NCI-H526 treated with DMSO at 0.1 percent for 48 hours (cell line): ENCODE data around the gene SLC16A1.
"Not testable (repeated sequence)": the region's sequence is repeated elsewhere in the genome, so short reads cannot be mapped to it uniquely, and the experiment has no call there.

ENCODE experiments used
- DNase-seq: peaks from one replicate; lab custom pipeline; 2025; lab: John Stamatoyannopoulos, UW

SLC16A1 gene, protein sequence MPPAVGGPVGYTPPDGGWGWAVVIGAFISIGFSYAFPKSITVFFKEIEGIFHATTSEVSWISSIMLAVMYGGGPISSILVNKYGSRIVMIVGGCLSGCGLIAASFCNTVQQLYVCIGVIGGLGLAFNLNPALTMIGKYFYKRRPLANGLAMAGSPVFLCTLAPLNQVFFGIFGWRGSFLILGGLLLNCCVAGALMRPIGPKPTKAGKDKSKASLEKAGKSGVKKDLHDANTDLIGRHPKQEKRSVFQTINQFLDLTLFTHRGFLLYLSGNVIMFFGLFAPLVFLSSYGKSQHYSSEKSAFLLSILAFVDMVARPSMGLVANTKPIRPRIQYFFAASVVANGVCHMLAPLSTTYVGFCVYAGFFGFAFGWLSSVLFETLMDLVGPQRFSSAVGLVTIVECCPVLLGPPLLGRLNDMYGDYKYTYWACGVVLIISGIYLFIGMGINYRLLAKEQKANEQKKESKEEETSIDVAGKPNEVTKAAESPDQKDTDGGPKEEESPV

DNA sequence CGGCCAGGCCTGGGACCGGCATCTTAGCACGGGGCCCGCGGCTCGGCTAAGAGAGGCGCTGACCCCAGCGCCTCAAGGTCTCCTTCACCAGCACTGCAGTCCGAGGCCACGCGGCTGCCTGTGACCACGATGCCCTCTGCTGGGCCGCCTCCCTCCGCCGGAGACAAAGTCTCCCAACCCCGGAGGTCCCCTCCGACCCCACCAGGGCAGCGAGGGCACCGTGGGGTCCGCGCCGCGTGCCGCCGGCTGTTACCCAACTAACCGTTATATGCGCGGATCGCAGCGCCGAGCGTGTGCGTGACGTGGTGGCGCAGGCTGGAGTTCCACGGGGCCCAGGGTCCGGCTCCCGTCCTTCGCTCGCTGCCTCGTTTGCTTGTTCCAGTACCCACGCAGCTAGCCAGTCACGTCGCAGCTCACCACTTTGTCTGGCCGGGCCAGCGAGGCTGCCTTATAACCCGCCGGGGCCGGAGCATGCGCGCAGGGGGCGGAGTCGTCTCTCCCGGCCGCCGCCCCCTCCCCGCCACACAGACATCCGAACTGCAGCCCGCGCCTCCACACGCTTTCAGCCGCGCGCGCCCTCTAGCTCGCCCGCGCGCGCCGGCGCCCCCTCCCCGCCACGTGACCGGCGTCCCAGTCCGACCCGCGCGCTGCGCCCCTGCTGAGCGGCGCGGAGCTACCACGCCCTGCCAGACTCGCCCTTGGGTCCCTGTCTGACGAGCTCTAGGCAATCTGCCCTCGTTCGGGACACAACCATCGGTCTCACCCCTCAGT, at the start of gene SLC16A1:
Gene SLC16A1, minus strand, starts transcription at position 424 of the 771 bp plus-strand sequence. CDS start 26,888 bp downstream, outside the sequence.
- DNase-seq: peak; percentile 98

DNA sequence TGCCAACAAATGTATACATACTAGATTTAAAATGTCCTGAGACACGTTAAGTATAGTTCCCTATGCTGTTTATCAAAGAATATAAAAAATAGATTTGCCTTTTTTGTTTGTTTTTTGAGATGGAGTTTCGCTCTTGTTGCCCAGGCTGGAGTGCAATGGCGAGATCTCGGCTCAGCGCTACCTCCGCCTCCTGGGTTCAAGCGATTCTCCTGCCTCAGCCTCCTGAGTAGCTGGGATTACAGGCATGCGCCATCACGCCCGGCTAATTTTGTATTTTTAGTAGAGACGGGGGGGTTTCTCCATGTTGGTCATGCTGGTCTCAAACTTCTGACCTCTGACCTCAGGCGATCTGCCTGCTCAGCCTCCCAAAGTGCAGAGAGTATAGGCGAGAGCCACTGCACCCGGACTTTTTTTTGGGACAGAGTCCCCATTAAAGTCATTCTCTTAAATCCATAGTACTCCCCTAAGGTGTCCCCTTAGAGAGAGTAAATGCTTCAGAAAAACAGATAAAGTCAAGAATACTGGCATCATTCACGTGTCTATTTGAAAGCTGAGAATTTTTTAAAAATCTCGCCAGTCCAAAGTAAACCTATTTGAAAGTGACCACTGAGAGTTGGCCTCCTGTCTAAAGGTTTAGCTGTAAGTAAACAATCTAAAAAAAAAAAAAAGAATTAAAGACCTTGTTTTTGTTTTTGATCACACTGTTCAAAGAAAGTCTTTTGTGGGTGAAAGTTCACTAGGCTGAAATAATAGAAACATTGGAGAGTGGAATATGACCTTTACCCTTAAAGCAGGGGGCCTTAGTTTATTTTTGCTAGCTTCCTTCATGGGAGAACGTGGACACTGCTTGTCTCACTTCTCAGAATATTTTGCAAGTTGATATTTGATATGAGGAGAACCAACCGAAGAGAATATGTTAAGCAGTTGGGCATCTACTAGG, 48.0 kb upstream of the SLC16A1 start:
- no peak for DNase-seq

GRCh38 chr1:113002297-113002696, 46.3 kb upstream of the SLC16A1 start:
- no peak for DNase-seq

DNA sequence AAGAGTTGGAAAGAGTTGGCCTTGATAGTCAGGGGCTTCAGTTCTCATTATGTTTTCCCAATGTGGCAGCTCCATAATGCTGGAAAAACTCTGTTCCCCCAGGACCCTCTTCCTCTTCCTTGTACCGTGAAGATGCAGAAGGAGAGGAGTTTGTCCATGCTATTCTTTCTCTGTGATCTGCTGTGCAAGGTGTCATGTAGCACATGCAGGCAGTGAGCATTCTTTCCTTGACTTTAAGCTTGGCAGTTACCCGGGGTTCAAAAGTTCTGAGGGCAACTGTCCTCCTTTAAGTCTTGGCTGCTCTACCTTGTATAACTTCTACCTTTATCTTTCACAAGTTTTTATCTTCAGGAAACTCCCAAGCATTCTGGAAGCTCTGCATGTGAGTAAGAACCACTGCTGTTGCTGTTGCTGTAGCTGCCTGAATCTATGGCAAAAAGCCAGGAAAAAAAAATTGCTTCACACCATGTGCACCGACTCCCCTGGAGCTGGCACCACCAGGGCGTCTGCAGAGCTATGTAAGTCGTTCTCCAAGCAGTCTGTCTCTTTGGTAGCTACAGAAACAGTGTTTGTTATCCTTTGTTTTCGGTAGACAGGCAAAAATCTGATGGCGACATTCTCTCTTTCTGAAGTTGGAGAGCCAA, 42.7 kb upstream of the SLC16A1 start:
- DNase-seq: no peak

- no peak for DNase-seq
Observed at GRCh38 chr1:112997781-112998180, 41.8 kb upstream of the SLC16A1 start.

- DNase-seq: no peak
Observed at GRCh38 chr1:112995890-112996289, 39.9 kb upstream of the SLC16A1 start.

DNA sequence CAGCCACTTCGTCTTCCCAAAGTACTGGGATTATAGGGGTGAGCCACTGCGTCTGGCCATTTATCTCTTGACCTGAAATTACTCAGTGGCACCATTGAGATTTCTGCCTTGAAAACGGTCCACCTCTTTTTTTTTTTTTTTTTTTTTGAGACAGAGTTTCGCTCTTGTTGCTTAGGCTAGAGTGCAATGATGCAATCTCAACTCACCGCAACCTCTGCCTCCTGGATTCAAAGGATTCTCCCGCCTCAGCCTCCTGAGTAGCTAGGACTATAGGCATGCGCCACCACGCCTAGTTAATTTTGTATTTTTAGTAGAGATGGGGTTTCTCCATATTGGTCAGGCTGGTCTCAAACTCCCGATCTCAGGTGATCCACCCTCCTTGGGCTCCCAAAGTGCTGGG, 39.0 kb upstream of the SLC16A1 start:
- not testable (repeated sequence) for DNase-seq

DNA sequence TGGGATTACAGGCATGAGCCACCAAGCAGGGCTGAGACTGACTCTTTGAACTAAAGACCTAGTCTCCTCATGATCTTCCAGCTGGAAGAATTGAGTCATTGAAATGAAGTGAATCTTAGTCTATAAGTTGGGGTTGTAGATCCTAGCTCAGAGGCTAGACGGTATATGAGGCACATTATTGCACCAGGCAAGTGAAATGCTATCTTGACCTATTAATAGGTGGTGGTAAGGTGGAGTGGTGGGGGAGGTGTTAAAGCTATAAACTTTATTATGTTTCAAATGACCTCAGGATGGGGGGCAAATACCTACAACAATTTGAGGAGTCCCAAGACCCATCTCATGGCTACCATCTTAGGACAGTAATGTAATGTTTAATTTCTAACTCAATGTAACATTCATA, 36.8 kb upstream of the SLC16A1 start:
- no peak for DNase-seq

DNA sequence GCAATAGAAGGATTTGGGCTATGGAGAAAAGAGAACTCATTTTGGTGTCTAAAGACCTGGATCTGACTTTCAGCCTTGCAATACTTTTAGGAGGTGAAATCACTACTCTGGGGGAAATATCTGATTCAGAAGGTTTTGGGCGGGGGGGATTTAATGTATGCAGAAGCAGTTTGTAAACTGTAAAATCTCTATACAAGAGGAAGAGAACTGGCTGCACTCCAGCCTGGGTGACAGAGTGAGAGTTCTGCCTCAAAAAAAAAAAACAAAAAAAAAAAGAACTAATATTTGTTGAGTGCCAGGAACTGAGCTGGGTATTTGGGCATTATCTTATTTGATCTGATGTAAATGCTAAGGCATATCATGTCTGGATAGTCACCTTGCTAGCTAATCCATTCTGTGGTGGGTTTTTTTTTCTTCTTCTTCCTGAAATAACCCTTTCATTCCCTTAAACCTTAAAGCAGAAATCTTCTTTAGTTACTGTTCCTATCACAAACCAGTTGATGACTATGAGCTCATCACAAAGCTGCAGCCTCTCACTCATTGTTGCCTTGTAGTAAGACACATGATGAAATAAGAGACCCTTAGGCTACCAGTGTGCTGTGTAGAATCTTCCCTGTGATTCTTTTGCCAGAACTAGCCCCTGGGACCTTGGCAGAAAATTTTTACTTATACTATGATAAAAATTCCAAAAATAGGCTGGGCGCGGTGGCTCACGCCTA, 35.6 kb upstream of the SLC16A1 start:
- DNase-seq: no peak

DNA sequence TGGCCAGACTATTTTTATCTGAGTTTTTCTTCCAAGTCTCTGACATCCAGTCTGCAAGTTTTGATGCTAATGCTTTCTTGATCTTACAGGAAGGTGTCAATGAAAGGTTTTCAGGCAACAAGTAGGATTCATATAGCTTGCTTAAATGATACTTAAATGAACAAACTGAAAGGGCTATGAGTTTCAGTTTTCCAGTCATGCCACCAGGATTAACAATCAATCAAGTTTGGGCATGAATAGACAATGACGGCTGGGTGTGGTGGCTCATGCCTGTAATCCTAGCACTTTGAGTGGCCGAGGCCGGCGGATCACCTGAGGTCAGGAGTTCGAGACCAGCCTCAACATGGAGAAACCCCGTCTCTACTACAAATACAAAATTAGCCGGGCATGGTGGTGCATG, 34.3 kb upstream of the SLC16A1 start:
- DNase-seq: no peak

DNA sequence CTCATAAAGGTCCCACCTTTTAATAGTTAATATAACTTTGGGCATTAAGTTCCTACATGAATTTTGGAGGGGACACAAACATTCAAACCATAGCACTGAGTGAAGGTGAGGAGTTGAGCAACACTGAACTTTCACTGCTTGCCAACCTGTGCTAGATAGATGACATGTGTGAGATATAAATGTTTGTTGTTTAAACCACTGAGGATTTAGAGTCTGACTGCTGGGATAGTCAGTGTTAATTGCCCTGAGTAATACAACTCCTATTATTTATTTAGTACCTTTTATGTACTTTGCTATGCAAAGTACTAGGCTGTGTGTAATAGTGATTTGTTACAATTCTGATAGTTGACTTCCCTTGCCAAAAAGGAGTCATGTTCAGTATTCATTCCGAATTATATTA, 32.4 kb upstream of the SLC16A1 start:
- no peak for DNase-seq

DNA sequence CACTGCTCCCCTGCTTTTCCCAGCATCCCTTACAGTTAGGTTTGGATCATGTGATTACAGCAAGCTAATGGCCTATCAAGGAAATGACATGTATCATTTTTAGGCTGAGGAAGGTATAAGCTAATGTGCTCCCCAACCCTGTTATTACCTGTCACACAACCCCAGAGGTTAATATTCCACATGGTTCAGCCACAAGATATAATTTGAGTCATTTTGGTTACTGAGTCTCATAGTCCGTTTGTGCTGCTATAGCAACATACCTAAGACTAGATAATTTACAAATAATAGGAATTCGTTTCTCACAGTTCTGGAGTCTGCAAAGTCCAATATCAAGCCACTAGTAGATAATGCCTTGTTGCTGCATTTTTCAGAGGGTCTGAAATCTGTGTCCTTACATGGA, 29.1 kb upstream of the SLC16A1 start:
- DNase-seq: no peak

GRCh38 chr1:112983537-112984131, 27.6 kb upstream of the SLC16A1 start:
- DNase-seq: no peak

- DNase-seq: no peak
Observed at GRCh38 chr1:112982853-112983536, 27.0 kb upstream of the SLC16A1 start.

DNA sequence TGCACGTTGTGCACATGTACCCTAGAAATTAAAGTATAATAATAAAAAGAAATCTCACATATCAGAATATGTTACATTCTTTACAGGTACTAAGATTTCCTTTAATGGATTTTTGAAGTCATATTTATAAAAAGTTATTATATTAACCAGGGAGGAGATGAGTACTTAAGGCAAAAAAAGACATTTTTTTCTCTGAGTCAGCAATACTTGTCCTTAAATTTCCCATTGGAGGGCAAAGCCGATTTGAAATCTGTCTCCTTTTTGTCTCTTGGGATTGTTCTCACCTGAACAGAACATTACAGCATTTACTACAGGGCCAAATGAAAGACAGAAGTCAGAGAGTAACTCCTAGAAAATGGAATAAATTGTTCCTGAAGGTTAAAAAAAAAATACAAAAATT, 26.3 kb upstream of the SLC16A1 start:
- DNase-seq: no peak

GRCh38 chr1:112981834-112982233, 25.8 kb upstream of the SLC16A1 start:
- not testable (repeated sequence) for DNase-seq

DNA sequence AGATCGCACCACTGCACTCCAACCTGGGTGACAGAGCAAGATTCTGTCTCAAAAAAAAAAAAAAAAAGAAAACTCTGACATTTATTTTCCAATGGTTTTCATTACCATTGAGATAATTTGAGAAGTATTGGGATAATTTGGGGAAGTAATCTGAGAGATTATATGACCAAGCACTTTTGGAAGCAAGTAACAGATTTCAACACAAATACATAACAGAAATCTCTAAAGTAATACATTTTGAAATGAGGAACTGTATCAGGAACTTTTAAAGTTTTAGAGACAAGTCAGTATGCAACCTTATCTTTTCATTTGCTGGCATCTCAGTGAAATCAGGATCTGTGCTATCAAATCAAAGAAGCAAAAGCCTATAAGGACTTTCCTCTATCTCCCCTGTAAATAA, 25.4 kb upstream of the SLC16A1 start:
- no peak for DNase-seq

- DNase-seq: no peak
Observed at GRCh38 chr1:112975336-112975735, 19.3 kb upstream of the SLC16A1 start.

DNA sequence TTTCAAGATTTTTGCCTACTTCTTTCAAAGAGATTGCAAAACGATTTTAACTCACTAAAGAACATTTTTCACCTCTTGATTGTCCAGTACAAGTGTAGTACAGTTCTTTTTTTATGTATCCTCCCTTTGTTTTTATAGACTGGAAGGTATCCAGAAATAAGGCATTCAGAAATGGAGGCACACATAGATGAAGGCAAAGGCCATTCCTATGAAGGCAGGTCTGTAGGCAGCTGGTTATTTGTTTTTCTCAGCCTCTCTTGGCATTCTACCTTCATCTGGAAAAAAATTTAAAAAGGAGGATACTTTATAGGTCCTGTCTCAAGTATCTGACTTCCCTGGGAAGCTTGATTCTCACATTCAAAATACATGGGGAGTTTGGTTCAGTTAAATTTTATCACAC, 18.6 kb upstream of the SLC16A1 start:
- no peak for DNase-seq

GRCh38 chr1:112973788-112974187, 17.8 kb upstream of the SLC16A1 start:
- no peak for DNase-seq
